ENCODE data around the gene NACC2.

GRCh38 chr9:136136127-136136925, 41.2 kb upstream of the NACC2 start:
- TF ChIP-seq GABPA (IDR thresholded peaks at IDR 0.05 in 1 of 2, conservative IDR thresholded peaks at IDR 0.05 in 1 of 2) (no peak), CTCF (IDR thresholded peaks at IDR 0.05; ENCODE audit: low read depth, low read length, missing input control) (no peak), REST (IDR thresholded peaks at IDR 0.05) (no peak), FOXA1 (IDR thresholded peaks at IDR 0.05) (no peak)
- TF ChIP-seq, protein P1, sequence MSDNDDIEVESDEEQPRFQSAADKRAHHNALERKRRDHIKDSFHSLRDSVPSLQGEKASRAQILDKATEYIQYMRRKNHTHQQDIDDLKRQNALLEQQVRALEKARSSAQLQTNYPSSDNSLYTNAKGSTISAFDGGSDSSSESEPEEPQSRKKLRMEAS (IDR thresholded peaks at IDR 0.05), result no peak

All from liver (tissue), 3 donors.